Measurements from ENCODE around the gene MRPS18B. TPM values are rescaled to one million over a fixed set of nuclear protein-coding genes. Genes with fewer than 3 reads are reported as not detected.

MRPS18B gene
- total and polyA plus RNA-seq, 2 of the 13 experiments (the other 11 are each of a cell fraction or from before 2014, with no cell fraction given), result 125 to 131 TPM

DNA sequence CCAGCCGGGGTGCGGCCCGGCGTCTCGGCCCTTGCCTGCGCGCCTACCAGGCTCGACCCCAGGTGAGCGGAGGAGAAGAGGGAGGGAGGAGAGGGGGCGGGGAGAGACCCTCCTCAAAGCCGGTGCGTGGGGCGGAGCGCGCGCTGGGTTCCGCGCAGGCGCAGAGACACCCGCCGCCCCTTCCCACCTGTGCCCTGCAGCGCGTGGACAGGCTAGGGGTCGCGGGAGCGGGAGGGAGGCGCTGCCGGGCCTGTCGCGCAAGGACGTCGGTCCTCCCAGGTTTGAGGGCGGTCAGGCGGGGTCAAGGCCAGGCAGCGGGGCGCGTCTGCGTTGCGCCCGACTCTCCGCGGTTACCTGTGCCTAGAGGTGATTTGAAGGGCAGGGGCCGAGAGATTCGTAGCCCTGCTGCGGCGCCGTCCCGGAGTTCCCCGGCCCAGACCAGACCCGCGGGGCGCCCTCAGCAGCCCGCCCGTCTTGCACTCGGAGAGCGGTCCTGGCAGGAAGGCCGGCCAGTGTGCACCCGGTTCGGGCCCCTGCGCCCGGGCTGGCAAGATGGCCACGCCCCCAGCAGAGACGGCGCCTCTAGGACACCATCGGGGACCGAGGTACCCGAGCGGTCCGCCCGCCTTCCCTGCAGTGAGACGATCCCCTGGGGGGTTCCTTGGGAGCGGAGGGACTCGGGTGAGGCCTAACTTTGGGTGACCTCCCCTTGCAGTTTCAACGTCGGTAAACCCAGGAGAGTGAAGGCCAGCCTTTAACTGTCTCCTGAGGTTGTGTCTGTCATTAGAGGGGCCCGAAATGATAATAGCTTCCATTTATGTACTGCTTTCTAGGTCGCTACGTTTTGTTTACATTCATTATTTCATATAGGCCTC, 29.8 kb downstream of the MRPS18B start (continued):
- TF ChIP-seq, protein P1, sequence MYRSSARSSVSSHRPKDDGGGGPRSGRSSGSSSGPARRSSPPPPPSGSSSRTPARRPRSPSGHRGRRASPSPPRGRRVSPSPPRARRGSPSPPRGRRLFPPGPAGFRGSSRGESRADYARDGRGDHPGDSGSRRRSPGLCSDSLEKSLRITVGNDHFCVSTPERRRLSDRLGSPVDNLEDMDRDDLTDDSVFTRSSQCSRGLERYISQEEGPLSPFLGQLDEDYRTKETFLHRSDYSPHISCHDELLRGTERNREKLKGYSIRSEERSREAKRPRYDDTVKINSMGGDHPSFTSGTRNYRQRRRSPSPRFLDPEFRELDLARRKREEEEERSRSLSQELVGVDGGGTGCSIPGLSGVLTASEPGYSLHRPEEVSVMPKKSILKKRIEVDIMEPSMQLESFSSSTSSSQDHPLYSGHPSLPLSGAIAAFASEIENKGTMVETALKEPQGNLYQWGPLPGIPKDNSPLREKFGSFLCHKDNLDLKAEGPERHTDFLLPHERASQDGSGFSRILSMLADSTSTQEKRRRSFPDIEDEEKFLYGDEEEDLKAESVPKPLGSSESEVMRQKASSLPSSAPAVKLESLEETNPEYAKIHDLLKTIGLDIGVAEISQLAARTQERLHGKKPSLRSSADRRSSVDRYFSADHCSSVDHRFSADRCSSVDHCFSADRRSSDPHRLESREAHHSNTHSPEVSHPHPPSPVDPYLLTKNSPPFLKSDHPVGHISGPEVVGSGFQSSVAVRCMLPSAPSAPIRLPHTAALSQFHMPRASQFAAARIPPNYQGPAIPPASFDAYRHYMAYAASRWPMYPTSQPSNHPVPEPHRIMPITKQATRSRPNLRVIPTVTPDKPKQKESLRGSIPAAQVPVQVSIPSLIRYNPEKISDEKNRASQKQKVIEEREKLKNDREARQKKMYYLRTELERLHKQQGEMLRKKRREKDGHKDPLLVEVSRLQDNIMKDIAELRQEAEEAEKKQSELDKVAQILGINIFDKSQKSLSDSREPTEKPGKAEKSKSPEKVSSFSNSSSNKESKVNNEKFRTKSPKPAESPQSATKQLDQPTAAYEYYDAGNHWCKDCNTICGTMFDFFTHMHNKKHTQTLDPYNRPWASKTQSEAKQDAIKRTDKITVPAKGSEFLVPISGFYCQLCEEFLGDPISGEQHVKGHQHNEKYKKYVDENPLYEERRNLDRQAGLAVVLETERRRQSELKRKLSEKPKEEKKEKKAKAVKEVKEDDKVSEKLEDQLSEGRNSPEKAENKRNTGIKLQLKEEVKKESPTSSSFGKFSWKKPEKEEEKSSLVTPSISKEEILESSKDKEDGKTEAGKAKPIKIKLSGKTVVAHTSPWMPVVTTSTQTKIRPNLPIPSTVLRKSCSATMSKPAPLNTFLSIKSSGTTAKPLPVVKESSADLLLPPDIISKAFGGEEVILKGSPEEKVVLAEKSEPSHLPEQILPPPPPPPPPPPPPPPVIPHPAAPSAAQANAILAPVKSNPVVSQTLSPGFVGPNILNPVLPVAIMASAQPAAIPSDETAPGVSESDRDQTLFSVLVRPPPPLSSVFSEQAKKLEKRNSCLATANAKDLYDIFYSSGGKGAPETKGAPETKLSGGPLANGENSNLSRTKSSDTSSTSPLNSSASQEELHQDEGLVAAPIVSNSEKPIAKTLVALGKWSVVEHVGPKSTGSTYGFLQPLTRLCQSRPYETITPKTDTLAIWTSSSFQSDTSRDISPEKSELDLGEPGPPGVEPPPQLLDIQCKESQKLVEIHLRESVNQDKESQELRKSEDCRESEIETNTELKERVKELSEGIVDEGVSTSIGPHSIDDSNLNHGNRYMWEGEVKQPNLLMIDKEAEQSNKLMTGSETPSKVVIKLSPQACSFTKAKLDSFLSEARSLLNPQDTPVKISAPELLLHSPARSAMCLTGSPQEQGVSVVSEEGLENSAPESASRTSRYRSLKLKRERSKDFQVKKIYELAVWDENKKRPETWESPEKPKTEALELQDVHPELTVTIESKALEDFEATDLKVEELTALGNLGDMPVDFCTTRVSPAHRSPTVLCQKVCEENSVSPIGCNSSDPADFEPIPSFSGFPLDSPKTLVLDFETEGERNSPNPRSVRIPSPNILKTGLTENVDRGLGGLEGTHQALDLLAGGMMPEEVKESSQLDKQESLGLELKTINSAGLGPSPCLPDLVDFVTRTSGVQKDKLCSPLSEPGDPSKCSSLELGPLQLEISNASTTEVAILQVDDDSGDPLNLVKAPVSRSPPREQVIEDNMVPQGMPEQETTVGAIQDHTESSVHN (CRISPR knock-in tag; IDR thresholded peaks at IDR 0.05), result peak; percentile 90
- peak; percentile 58; the same call in 1 of the 2 replicates for TF ChIP-seq ZNF614 (CRISPR knock-in tag; IDR thresholded peaks at IDR 0.05; ENCODE audit: borderline replicate concordance)
- TF ChIP-seq BCL6 (CRISPR knock-in tag; IDR thresholded peaks at IDR 0.05), result peak; percentile 83
- peak; percentile 14; the same call in 1 of the 2 replicates for TF ChIP-seq RCOR2 (CRISPR knock-in tag; IDR thresholded peaks at IDR 0.05)
- peak; percentile 98; the same call in 1 of the 2 replicates for TF ChIP-seq ZNF337 (CRISPR knock-in tag; IDR thresholded peaks at IDR 0.05; ENCODE audit: borderline replicate concordance, low read depth)
- TF ChIP-seq ZNF101 (CRISPR knock-in tag; IDR thresholded peaks at IDR 0.05; ENCODE audit: borderline replicate concordance, low read depth), result no peak
- peak; percentile 79; the same call in 1 of the 2 replicates for TF ChIP-seq ZNF383 (CRISPR knock-in tag; IDR thresholded peaks at IDR 0.05; ENCODE audit: borderline replicate concordance)
- TF ChIP-seq THRA (CRISPR knock-in tag; IDR thresholded peaks at IDR 0.05; ENCODE audit: borderline replicate concordance), result peak; percentile 98
- no peak for TF ChIP-seq GABPA (IDR thresholded peaks at IDR 0.05; ENCODE audit: low read depth, low read length)
- 0 out of 2 replicates have a peak, but pooled peaks have one; percentile 34 for TF ChIP-seq GABPA (CRISPR knock-in tag; IDR thresholded peaks at IDR 0.05; ENCODE audit: low read depth)
- TF ChIP-seq ZFAT (CRISPR knock-in tag; conservative IDR thresholded peaks at IDR 0.05), result 0 out of 2 replicates have a peak, but pooled peaks have one; percentile 77
- TF ChIP-seq TEAD2 (CRISPR knock-in tag; IDR thresholded peaks at IDR 0.05), result 0 out of 2 replicates have a peak, but pooled peaks have one; percentile 21
- TF ChIP-seq FUBP1 (CRISPR knock-in tag; IDR thresholded peaks at IDR 0.05; ENCODE audit: borderline replicate concordance), result peak; percentile 96; the same call in 1 of the 2 replicates
- TF ChIP-seq MED1 (CRISPR knock-in tag; IDR thresholded peaks at IDR 0.05), result peak; percentile 90
- TF ChIP-seq, protein P2, sequence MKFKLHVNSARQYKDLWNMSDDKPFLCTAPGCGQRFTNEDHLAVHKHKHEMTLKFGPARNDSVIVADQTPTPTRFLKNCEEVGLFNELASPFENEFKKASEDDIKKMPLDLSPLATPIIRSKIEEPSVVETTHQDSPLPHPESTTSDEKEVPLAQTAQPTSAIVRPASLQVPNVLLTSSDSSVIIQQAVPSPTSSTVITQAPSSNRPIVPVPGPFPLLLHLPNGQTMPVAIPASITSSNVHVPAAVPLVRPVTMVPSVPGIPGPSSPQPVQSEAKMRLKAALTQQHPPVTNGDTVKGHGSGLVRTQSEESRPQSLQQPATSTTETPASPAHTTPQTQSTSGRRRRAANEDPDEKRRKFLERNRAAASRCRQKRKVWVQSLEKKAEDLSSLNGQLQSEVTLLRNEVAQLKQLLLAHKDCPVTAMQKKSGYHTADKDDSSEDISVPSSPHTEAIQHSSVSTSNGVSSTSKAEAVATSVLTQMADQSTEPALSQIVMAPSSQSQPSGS (CRISPR knock-in tag; IDR thresholded peaks at IDR 0.05), result peak; percentile 85

All from HepG2 (cell line).